ENCODE data around the gene GSTO1.

- TF ChIP-seq EP300 (IDR thresholded peaks at IDR 0.05; ENCODE audit: borderline replicate concordance) (no peak), NFIC (IDR thresholded peaks at IDR 0.05) (no peak), USF1 (IDR thresholded peaks at IDR 0.05) (no peak), TAF1 (IDR thresholded peaks at IDR 0.05; ENCODE audit: low read depth) (no peak), YY1 (IDR thresholded peaks at IDR 0.05; ENCODE audit: low read depth) (no peak), TEAD4 (IDR thresholded peaks at IDR 0.05) (no peak), CREB1 (IDR thresholded peaks at IDR 0.05; ENCODE audit: low read depth) (no peak), REST (IDR thresholded peaks at IDR 0.05; ENCODE audit: low read depth) (no peak), MAX (IDR thresholded peaks at IDR 0.05) (no peak), RAD21 (IDR thresholded peaks at IDR 0.05; ENCODE audit: low read depth) (no peak), CEBPB (IDR thresholded peaks at IDR 0.05) (no peak), EGR1 (IDR thresholded peaks at IDR 0.05) (no peak), ZBTB7A (IDR thresholded peaks at IDR 0.05; ENCODE audit: low read depth) (no peak), TCF12 (IDR thresholded peaks at IDR 0.05; ENCODE audit: low read depth) (no peak)
Measured at GRCh38 chr10:104308439-104308903, 53.8 kb downstream of the GSTO1 start.

Data from Ishikawa (cell line).